ENCODE results near the gene FMOD.
A peak's percentile ranks its signal among the peaks of the same experiment; 100 is the strongest.

FMOD gene

DNA sequence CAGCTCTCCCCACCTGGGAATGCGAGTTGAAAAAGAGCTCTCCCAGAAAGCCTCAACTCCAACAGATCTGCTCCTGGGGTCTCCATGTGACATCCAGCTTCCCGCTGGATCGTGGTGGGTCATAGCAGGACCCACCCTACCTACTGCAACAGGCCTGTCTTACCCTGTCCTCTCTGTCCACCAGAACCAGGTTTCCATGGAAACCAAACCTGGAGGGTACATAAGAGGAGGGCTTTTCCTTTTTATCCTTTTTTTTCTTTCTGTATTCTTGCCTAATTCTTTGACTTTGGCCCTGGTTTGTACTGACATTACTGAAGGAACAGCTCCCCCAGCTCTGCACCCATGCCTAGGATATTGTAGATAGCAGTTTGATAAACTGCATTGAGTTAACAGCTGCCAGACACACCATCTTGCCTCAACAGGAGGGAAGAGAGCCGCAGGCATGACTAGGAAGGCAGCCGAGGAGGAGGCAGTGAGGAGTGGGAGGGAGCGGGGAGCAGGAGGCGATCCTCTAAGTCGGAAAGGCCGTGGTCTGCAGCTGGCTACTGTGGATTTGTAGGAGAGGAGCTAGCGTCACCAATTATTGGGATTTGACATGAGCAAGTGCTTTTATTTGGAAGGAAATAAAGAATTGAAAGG is 9.7 kb upstream of the FMOD start:
- no peak for DNase-seq

DNA sequence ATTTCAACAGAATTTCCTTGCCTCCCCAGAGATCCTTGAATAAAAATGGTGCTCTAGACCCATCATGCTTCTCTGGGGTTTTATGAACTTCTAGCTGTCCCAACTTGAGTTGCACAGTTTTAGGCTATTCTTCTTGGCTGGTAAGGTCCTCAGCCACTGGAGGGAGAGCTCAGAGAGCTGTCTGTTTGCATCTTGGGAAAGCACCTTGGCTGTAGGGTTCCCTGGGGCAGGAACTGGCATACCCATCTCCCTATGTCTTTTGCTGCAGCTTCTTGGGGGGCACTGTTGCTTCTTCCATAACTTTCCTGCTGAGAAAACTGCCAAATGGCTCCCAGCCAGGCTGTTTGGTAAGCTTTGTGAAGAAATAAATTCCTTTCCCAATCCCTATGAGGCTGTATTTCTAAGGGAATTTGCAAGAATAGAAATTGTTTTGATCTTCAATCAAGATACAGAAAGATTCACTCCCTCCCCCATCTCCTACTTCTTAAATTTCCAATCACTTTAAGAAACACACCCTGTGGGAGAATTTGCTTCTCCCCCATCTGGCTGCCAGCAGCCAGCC is 8.2 kb upstream of the FMOD start:
- no peak for DNase-seq

DNA sequence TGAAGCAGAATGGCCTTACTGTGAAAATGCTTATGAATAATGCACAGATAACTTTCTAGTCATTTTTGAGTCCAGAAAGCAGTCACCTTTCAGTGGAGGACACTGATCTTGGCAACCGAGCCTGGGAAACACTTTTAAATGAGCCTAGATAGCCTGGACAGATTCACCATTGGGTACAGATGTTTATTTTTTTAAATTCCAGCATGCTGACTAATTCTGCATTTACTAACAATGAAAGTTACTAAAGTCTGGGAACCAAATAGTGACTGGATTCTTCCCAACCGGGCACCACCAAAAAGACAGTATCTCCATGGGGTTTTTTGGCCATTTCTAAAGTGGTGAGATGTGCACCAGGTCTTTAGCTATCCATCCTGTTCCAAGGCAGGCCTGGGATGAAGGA is 3.3 kb upstream of the FMOD start:
- DNase-seq: no peak

DNA sequence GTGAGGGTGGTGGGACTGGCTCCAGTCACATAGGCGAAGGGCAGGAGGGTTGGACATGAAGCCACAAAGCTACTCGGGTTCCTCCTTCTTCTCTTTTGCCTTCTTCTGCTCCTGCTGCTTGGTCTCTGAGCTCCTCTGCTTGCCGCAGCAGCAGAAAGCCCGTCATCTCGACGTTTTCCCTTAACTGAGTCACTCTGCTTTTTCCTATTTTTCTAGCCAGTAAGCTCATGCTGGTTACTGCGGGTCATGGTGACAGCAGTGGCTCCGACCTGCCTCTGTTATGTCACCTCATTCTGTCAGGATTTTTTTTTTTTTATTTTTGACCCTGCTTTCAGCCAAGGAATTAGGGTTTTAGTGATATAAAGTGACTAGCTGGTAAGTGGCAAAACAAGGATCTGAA is 2.6 kb upstream of the FMOD start:
- no peak for DNase-seq

DNA sequence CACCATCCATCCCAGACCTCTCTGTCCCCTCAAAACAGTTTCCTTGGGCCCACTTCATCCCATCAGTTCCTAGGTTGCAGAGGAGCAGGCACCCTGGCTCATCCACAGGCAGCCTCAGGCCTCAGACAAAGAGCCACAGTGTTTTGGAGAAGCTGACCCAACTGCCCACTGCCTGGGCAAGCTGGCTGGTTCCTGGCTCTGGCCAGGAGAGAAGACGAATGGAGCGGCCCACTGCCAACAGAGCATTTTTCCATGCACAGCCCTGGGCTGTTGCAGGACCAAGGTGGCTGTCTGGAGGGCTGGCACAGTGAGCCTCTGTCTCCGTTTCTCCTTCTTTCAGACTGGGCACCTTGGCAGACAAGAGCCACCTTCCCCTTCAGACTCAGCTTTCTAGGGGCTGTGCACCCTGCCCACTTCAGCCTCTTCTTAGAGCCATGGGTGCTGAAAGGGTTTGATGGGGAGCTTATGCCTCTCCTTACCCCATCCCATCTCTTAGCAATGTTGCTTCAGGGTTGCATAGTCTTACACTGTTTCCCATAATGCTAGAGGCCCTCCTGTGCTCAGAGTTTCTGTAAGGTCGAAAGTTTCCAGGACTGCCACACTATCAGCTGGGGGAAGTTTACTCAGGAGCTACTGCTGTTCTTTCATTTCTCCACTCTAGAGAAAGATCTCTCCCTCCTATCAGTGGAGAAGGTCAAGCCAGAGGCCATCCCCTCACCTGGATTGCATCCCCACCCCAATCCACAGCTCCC is 973 bp downstream of the FMOD start:
- DNase-seq: no peak

DNA sequence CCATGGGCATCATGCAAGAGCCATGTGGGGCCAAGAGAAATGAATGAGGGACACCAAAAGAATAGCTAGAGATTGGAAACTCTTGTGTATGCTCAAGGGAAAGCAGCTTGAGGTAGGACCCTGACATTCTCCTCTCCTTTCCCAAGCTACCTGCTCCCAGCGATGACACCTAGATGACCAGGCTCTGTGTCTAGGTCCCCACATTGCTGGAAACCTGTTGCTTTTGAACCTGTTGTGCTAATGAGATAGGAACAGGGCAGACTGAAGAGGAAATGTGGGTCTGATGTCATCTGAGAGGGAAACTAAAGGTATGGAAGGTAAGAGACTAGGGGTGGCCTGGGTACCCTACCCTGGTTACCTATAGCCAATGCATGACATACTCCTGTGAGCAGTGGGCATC is 1.8 kb downstream of the FMOD start:
- DNase-seq: no peak

DNA sequence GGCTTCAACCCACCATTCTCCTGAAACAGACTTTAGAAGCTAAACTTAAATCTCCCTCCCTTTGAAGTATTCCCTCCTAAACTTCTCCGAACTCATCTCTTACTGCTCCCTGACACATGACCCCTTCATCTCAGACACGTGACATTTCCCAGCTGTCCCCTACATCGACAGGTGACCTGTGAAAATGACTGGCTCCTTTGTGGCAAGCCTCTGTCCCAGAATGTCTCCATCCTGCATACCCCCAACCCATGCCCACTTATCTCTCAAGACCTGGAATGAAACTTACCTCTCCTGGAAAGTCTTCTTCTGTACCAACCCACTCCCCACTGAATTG is 4.2 kb downstream of the FMOD start:
- DNase-seq: no peak

DNA sequence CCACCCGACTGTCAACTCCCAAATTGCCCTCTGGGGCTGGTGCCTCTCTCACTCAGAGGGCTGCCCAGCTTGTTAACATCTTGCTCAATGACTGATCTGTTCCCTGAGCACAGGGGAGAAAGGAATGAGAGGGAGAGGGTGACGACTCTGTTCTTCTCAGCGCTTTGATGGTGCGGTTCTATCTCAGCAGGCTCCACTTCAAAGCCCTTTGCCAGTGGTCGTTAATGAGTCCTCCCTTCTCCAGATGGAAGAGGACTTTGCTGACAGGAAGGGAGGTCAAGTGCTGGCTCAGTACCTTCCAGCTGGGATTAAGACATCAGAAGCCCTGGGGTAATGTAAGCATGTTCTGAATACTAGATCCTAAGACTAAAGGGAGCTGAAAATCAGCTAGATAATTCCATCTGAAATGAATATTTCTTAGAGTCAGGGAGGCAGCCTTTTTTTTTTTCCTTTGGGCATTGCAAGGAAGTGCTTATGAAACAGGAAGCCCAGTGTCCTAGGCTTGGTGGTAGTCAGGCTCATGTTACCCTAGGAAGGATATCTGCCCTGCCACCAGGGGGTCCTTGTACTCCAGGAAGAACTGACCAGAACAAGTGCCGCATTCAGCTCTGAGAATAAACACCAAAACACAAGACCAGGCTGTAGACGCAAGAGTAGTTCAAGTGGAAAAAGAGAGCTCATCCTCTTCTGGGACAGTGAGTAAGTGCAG is 4.7 kb downstream of the FMOD start:
- DNase-seq: no peak

DNA sequence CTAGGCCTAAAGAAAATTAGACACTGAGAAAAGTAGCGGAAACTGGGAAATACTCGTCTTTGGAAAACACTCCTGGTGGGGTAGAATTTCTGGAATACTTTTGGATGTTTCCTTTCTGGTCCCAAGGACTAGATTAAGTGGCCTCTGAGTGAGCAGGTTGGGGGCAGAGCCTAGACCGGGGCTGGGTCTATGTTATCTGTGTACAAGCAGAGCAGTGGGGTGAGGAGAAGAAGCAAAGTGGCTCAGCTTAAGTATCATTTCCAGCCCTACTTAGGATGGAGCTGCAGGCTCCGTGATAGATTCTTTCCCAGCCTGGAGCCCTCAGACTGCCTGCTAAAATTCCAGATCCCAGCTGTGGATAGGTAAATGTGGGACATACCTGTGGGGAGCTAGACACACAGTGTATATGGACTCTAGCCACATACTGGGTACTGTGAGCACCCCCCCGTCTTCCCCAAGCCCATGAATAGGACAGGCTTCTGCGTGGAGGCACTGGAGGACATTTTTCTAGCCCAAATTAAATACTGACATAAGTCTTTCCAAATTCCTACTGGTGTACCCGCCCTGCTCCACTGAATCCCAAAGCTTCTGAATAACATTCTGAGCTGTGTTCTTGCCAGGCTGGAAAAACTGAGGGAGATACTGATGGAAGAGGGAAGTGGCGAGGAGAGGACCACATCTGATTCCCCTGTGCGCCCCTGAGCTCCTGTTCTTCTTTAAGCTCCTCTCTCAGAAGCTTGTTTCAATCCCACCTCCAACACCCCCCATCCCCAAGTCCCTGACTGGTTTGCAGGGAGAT is 6.8 kb downstream of the FMOD start:
- DNase-seq: no peak

DNA sequence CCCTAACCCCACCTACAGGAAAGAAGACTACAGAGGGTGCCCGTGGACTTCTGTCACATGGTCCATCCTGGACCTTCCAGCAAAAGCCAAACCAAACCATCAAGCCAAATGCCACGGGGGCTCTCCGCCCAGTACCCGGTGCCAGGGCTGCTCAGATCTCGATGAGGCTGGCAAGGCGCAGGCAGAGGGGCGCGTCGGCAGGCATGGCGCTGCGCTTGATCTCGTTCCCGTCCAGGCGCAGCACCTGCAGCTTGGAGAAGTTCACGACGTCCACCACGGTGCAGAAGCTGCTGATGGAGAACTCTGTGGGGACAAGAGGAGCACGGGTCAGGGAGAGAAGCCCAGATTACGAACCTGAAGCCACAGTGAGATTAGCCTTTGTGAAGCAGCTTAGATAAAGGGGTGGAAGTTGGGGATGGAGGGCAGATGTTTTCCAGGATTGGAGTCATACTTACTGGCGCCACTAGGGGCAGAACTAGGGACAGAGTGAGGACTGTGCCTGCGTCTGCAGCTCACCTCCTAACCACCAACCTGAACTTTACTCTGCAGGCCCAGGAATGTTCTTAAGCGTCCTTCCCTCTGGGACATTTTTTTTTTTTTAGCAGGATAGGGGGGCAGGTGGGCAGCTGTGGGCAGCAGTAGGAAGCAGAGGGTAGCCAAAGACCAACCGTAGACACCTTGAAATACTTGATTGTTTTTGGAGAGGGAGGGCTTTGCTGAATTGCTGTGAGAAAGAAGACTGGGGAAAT is 8.6 kb downstream of the FMOD start:
- DNase-seq: peak; percentile 41

DNA sequence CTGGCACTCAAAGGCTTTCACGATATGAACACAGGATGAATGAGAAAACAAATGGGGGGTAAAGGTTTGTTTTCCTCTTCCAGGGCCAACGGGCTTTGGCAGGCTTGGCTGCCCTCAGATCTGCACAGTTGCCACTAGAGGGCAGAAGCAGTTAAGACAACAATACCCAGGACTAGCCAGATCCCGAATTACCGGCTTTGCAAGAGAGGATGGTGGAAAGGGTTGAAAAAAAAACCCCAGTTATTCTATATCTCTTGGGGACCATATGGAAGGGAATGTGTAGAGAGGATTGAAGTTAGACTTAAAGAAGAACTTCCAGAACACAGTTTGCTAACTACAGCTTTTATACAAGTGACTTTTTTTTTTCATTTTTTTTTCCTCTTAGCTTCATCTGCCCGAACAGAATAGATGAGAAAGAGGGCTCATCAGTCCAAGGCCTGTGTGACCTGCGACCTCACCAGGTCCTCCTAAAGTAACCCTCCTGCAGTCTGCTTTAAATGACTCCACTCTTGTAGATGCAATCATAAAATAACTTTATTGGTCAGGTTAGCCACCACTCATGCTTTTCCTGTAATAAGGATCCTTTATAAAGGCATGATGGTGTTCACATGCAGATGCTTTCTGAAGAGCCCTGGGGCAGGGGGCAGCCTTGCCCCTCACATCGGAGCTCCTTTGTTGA is 10.7 kb downstream of the FMOD start:
- DNase-seq: peak; percentile 89

DNA sequence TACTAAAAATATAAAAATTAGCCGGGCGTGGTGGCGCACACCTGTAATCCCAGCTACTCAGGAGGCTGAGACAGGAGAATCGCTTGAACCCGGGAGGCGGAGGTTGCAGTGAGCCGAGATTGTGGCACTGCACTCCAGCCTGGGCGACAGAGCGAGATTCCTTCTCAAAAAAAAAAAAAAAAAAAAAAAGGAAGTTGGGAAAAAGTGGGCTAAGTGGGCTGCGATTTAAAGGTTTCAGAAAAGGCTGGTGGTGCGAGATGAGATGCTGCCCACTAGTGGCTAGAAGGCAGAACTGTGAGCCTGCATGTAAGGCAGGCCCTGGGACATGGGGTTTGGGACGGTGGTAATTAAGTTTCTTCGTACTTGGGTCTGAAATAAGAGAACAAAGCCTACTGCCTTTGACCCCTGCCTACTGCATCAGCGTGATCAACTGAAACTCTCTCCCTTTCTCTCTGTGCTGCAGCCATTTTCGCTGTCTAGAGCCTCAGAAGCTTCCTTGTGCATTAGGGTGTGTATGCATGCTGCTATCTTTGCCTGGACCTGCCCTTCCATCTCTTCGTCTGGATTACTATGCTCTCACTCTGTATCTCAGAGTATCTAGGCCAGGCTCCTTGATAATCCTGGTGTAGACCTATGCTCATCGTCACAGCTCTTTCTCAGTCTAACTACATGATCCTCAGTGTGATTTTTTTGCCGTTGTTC is 12.4 kb downstream of the FMOD start:
- DNase-seq: no peak

DNA sequence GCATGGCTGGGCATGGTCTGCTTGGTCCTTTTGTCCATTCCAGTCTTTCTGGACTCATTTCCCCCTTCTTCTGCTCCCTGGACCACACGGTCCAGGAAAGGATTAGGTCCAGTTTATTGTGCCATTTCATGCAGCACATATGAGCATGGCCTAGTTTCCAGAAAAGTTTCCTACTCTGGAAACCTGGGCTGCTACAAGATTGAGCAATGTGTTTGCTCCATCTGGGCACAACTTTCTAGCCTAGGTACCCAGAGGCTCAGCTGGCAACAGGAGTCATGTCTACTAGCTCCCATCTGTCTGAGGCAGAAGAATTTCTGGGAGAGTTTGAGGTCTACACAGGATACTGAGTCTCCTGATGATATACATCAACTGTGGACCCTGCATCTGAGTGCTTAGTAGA is 14.8 kb downstream of the FMOD start:
- no peak for DNase-seq

DNA sequence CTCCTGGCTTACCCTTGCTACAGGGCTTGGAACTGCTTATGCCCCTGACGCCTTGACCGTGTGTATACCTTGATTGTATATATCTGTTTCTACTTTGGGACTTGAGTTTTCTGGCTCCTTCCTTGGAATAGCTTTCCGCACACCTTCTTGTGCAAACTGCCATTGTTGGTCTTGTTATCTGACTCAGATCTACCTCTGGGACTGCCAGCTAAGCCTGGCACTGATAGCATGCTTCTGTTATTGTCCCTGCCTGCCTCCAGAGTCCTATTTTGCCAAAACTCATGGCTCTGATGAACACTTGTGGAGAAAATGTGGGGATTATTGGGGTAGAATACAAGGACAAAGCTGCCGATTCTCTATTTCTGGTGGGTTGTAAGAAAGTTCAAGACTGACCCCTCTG is 15.4 kb downstream of the FMOD start:
- no peak for DNase-seq

DNA sequence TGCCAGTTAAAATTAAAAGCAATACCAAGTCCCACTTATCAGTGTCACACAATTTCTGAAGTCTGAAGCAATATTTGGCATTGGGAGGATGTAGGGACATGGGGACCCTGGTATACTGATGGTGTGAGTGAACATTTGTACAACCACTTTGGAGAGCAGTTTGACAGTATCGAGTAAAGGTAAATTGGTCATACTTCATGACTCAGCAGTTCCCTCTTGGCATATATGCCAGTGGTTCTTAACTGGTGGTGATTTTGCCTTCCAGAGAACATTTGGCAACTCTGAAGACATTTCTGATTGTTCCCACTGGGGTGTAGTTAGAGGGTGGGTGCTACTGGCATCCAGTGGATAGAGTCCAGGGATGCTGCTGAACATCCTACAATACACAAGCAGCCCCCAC is 19.7 kb downstream of the FMOD start:
- no peak for DNase-seq

DNA sequence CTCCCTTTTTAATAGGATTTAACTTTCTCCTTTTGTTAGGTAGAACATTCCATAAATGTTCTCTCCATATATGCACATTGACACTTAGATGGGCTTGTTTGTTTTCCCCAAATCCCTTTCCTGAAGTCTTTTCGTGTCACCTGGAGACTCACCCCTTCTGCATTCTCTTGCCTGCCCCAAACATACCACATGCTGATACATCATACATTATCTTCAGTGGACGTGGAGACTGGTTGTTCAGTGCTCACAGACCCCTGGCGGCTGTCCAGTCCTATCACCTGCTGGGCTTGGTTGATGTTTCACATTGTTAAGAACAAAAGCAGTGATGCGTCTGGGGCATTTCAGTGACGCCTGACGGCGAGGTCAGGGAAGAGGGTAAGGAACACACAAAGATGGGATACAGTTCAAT is 22.2 kb downstream of the FMOD start:
- DNase-seq: no peak

DNA sequence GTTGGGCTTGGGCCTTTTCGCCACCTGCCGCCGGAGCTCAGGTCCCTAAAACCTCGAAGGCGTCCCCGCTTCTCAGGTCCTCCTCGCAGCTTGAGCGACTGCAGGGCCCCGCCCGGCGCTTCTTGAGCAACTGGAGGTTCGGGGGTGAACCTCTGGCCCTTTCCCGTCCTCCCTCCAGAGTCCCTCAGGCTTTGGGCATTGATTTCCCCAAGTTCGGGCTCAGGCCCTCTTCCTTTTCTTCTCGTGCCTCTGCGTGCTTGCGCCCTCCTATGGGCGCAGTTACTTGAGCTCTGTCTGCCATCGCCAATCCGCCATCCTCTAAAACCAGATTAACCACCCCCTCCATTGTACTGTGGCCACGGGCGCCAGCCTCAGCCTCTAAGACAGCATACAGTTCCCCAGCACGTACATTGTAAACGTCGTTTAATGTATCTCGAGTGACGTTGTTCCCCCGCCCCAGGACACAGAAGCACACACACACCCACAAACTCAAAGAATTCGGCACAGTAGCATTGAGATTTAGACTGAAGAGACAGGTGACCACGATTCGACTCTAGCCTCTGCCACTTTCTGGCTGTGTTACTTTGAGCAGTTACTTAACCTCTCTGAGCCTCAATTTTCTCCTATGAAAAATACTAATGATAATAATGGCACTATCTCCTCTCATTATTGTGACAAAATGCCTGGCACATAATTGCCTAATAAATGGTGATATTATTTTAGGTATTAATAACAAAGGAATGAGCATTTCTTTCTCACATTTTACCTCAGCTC is 23.1 kb downstream of the FMOD start:
- DNase-seq: no peak

DNA sequence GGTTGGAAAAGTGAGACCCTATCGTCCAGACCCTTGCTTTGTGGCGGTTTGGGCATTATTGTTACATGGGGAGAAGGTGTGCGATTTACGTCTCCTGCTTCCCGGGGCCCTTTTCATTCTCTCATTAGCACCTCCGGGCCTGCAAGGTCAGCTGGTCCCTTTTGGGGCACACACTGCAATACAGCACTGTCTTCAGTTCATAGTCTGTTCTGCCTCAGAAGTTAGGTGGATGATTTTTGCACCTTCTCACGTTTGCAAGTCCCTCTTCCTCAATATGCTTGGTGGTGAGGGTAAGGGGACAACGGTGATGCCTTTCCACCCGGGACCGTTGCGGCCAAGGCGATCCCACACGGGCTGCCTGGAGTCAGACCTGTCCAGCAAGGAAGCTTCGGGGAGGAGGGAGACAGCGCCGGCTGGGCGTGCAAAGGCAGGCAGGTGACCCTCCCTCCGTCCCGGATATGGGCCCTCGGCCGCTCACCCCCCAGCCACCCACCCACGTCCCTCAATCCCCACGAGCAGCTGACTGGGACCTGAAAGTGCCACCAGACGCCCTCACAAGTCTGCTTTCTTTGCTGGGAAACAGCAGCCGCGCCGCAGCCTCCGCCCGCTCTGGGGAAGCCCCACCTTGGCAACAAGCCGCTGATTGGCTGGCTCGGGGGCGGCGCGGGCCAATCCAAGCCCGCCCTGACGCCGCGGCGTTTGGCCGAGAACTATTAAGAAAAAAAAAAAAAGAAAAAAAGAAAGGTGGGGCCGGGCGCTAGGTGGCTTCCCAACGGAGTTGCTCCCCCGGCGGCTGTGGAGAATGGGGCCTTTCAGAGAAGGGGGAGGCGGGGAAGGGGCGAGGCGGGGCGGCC is 23.9 kb downstream of the FMOD start:
- DNase-seq: peak; percentile 96

DNA sequence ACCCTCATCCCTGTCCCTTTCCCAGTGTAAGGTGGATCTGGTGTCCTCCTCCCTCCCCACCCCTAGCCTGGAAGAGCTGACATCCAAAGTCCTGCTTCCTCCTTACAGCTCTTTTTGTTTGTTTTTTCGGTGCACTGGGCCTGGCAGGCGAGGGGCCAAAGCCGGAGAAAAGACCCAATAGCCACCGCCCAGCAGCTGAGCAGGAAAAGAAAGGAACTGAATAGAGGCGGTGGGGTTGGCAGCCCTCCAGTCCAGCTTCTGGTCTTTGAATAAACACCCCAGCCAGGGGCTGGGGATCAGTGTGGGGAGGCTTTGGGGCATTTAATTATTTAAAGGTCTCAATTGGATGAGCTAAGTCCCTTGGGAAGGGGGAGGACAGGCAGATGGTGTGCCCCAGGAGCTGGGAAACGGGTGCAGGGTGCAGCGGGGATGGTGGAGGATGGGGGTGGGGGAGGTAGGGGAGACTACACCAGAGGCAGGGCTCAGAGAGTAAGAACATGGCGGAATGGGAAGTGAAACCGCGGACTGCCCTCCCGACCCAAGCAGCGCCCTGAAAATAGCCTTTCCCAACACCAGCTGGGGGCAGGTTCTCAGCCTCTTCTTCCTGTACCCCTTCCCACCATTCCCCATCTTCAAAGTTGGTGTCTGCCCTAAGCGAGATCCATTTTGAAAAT is 25.4 kb downstream of the FMOD start:
- no peak for DNase-seq

Data from NCI-H1048 (cell line).